OCI-LY1 (cell line): ENCODE measurements around the gene SH3PXD2A.

Experiments
- H2AFZ ChIP-seq: fragments of 200-600 bp; sonication (generic), shearing (Covaris generic); 2 replicates; pipeline ENCODE4 v1.6.0; 2014; ENCODE audit warnings: antibody characterized with exemption, mild to moderate bottlenecking, low read length
- H3F3A ChIP-seq: fragments of 200-600 bp; sonication (generic), shearing (Covaris generic); 2 replicates; pipeline ENCODE4 v1.6.0; 2014; ENCODE audit warnings: mild to moderate bottlenecking, antibody characterized with exemption, low read length, moderate library complexity; ENCODE audit not compliant: insufficient read depth
- H3K27ac ChIP-seq: fragments of 200-600 bp; sonication (generic); 2 replicates; pipeline ENCODE4 v1.5.1; 2014; ENCODE audit warnings: low read length, mixed run types, mild to moderate bottlenecking, low read depth; ENCODE audit not compliant: poor library complexity, severe bottlenecking
- H3K27me3 ChIP-seq: fragments of 200-600 bp; sonication (generic); 2 replicates; pipeline ENCODE4 v1.6.0; 2014; ENCODE audit warnings: antibody characterized with exemption, mild to moderate bottlenecking, low read length, moderate library complexity; ENCODE audit not compliant: insufficient read depth
- H3K36me3 ChIP-seq: fragments of 200-600 bp; sonication (generic); 2 replicates; pipeline ENCODE4 v1.6.1; 2014; ENCODE audit warnings: mild to moderate bottlenecking, antibody characterized with exemption, low read length, moderate library complexity, mixed read lengths; ENCODE audit not compliant: insufficient read depth
- H3K4me1 ChIP-seq: fragments of 200-600 bp; sonication (generic); 2 replicates; pipeline ENCODE4 v1.5.1; 2014; ENCODE audit warnings: mild to moderate bottlenecking, low read length, moderate library complexity; ENCODE audit not compliant: insufficient read depth, severe bottlenecking
- H3K4me2 ChIP-seq: fragments of 200-600 bp; sonication (generic), shearing (Covaris generic); 2 replicates; pipeline ENCODE4 v1.6.1; 2014; ENCODE audit warnings: low read length
- H3K4me3 ChIP-seq: fragments of 200-600 bp; sonication (generic); 2 replicates; pipeline ENCODE4 v1.5.1; 2014; ENCODE audit warnings: low read length, low read depth, mild to moderate bottlenecking, mixed read lengths; ENCODE audit not compliant: poor library complexity, severe bottlenecking
- H3K79me2 ChIP-seq: fragments of 200-600 bp; shearing (Covaris generic); 2 replicates; pipeline ENCODE4 v1.6.1; 2016; ENCODE audit warnings: mixed run types, low read length, mixed read lengths; ENCODE audit not compliant: insufficient read depth
- H3K9ac ChIP-seq: fragments of 200-600 bp; sonication (generic), shearing (Covaris generic); 2 replicates; pipeline ENCODE4 v1.6.1; 2014; ENCODE audit warnings: mild to moderate bottlenecking, low read length, mixed read lengths
- H3K9me2 ChIP-seq: fragments of 200-600 bp; sonication (generic), shearing (Covaris generic); 2 replicates; pipeline ENCODE4 v1.6.1; 2014; ENCODE audit warnings: low read depth, mild to moderate bottlenecking, low read length, mixed read lengths
- H3K9me3 ChIP-seq: fragments of 200-600 bp; shearing (Covaris generic); 2 replicates; pipeline ENCODE4 v1.6.1; 2014; ENCODE audit warnings: low read length, mixed read lengths
- H4K20me1 ChIP-seq: fragments of 200-600 bp; sonication (generic), shearing (Covaris generic); 2 replicates; pipeline ENCODE4 v1.6.0; 2016; ENCODE audit warnings: mild to moderate bottlenecking, low read length; ENCODE audit not compliant: insufficient read depth
- EZH2 ChIP-seq: fragments of 200-600 bp; sonication (generic), shearing (Covaris generic); IDR thresholded peaks from 2 replicates; pipeline ENCODE4 v1.8.0; 2017; ENCODE audit warnings: borderline replicate concordance, mixed run types, mild to moderate bottlenecking, antibody characterized with exemption, low read length, moderate library complexity, mixed read lengths
- TF ChIP-seq, protein P1 (sequence below): fragments of 200-600 bp; sonication (generic), shearing (Covaris generic); IDR thresholded peaks from 2 replicates; pipeline ENCODE4 v1.5.1; 2017; ENCODE audit warnings: mild to moderate bottlenecking, antibody characterized with exemption, low read length, moderate library complexity, mixed read lengths

SH3PXD2A gene

DNA sequence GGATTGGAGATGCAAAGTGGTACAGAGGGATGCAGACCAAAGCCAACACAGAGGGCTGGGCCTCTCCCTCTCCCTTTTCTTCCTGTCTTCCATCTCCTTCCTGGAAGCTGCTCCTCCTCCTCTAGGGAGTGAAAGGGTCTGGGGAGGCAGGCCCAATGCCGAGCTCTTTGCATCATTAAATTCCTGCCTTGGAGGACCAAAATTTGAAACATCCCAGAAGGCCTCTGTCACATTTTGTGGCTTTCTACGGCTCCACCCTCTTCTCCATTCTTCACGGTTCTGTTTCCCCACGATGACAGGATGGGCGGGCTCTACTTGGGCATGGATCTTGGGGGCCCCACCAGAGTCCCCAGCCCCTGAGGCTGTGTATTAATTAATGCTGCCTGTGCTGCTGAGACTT is 285.5 kb downstream of the SH3PXD2A start:
- Histone ChIP-seq H3K9me2 (no peaks in the 10 kb centered on the region), H3K27ac (no peak overlapping the region), H3K36me3 (no peaks in the 10 kb centered on the region), H3K4me1 (no peaks in the 10 kb centered on the region), H3K79me2 (no peaks in the 10 kb centered on the region), H2AFZ (no peak overlapping the region), H3K4me2 (no peak overlapping the region), H3F3A (no peaks in the 10 kb centered on the region), H3K9ac (no peak overlapping the region), H4K20me1 (no peaks in the 10 kb centered on the region), H3K9me3 (no peaks in the 10 kb centered on the region), H3K4me3 (no peak overlapping the region), H3K27me3 (0 out of 2 replicates have a peak, but pooled peaks cover 4% of the 10 kb centered on the region)
- no peak for TF ChIP-seq EZH2
- TF ChIP-seq, protein P1, sequence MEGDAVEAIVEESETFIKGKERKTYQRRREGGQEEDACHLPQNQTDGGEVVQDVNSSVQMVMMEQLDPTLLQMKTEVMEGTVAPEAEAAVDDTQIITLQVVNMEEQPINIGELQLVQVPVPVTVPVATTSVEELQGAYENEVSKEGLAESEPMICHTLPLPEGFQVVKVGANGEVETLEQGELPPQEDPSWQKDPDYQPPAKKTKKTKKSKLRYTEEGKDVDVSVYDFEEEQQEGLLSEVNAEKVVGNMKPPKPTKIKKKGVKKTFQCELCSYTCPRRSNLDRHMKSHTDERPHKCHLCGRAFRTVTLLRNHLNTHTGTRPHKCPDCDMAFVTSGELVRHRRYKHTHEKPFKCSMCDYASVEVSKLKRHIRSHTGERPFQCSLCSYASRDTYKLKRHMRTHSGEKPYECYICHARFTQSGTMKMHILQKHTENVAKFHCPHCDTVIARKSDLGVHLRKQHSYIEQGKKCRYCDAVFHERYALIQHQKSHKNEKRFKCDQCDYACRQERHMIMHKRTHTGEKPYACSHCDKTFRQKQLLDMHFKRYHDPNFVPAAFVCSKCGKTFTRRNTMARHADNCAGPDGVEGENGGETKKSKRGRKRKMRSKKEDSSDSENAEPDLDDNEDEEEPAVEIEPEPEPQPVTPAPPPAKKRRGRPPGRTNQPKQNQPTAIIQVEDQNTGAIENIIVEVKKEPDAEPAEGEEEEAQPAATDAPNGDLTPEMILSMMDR, result no peak

DNA sequence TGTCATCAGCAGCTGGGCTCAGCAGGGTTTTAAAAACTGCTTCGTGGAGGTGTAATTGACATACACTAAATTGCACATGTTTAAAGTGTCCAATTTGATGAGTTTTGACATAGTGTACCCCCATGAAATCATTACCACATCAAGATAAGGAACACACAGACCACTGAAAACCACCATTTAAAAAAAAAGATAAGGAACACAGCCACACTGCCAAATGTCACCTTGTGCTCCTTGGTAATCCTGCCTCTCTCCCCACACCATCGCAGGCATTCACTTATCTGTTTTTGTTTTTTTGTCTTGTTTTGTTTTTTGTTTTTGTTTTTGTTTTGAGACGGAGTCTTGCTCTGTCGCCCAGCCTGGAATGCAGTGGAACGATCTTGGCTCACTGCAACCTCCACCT is 286.9 kb downstream of the SH3PXD2A start:
- Histone ChIP-seq H3K9me3 (no peaks in the 10 kb centered on the region), H3K79me2 (no peaks in the 10 kb centered on the region), H2AFZ (no peak overlapping the region), H4K20me1 (no peaks in the 10 kb centered on the region), H3K27me3 (no peaks in the 10 kb centered on the region), H3K4me1 (no peaks in the 10 kb centered on the region), H3K9me2 (no peaks in the 10 kb centered on the region), H3K36me3 (no peaks in the 10 kb centered on the region), H3K4me2 (no peak overlapping the region), H3K9ac (no peak overlapping the region), H3K4me3 (no peak overlapping the region), H3K27ac (no peak overlapping the region), H3F3A (no peaks in the 10 kb centered on the region)
- TF ChIP-seq, protein P1, result no peak
- TF ChIP-seq EZH2, result no peak

DNA sequence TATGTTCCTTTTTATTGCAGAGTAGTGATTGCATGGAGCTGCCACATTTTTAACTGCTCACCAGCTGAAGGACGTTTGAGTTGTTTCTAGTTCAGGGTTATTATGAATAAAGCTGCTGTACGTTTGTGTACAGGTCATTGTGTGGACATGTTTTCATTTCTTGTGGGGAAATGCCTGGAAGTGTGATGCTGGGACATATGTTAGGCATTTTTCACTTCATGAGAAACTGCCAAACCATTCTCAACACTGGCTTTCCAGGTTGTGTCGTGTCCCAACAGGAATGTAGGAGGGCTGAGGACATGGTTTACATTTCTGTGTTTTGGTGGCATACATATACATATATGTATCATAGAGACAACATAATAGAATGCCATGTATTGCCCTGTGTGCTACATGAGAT is 288.8 kb downstream of the SH3PXD2A start:
- Histone ChIP-seq H3K79me2 (no peaks in the 10 kb centered on the region), H3K9me2 (no peaks in the 10 kb centered on the region), H3K9me3 (no peaks in the 10 kb centered on the region), H3K4me2 (no peak overlapping the region), H4K20me1 (no peaks in the 10 kb centered on the region), H3K27ac (no peak overlapping the region), H3K4me1 (no peaks in the 10 kb centered on the region), H3K9ac (no peak overlapping the region), H3K36me3 (no peaks in the 10 kb centered on the region), H2AFZ (no peak overlapping the region), H3F3A (no peaks in the 10 kb centered on the region), H3K4me3 (no peak overlapping the region), H3K27me3 (no peaks in the 10 kb centered on the region)
- TF ChIP-seq, protein P1, result no peak
- no peak for TF ChIP-seq EZH2
